IPS DF 4.7 (cell line): ENCODE results near the gene BTBD17.

ENCODE experiments used
- DNase-seq: peaks from one replicate; pipeline ENCODE4 v3.0.0-alpha.2; 2013; ENCODE audit warnings: low spot score; ENCODE audit errors: extremely low read depth

Gene BTBD17

GRCh38 chr17:74339537-74340195 lies 22.0 kb downstream of the BTBD17 start:
- DNase-seq = no peak

- DNase-seq = no peak
These were observed 23.7 kb downstream of the BTBD17 start for GRCh38 chr17:74337834-74338500.

GRCh38 chr17:74336307-74336706 lies 25.4 kb downstream of the BTBD17 start:
- DNase-seq = no peak

GRCh38 chr17:74335529-74336062 lies 26.1 kb downstream of the BTBD17 start:
- DNase-seq = no peak

GRCh38 chr17:74334393-74335039 lies 27.2 kb downstream of the BTBD17 start:
- DNase-seq = no peak

GRCh38 chr17:74332763-74333283 lies 28.8 kb downstream of the BTBD17 start:
- DNase-seq = no peak

- no peak for DNase-seq
These were observed 29.5 kb downstream of the BTBD17 start for GRCh38 chr17:74332017-74332650.

GRCh38 chr17:74330446-74330845 lies 31.2 kb downstream of the BTBD17 start:
- no peak for DNase-seq

- DNase-seq = no peak
These were observed 32.3 kb downstream of the BTBD17 start for GRCh38 chr17:74329378-74329777.

GRCh38 chr17:74328487-74328886 lies 33.2 kb downstream of the BTBD17 start:
- no peak for DNase-seq

- no peak for DNase-seq
These were observed 35.2 kb downstream of the BTBD17 start for GRCh38 chr17:74326506-74326905.

- no peak for DNase-seq
These were observed 35.8 kb downstream of the BTBD17 start, which contains the start of gene KIF19 for GRCh38 chr17:74325743-74326379. Gene KIF19, plus strand, starts transcription at chr17:74326226. Its CDS starts 124 bp downstream, at chr17:74326350.

GRCh38 chr17:74325376-74325742 lies 36.3 kb downstream of the BTBD17 start:
- no peak for DNase-seq

GRCh38 chr17:74324521-74324920 lies 37.1 kb downstream of the BTBD17 start:
- no peak for DNase-seq

GRCh38 chr17:74318391-74318790 lies 43.3 kb downstream of the BTBD17 start:
- DNase-seq = no peak

- DNase-seq = no peak
These were observed 44.6 kb downstream of the BTBD17 start for GRCh38 chr17:74317071-74317470.

GRCh38 chr17:74316220-74316619 lies 45.4 kb downstream of the BTBD17 start:
- no peak for DNase-seq

GRCh38 chr17:74314877-74315276 lies 46.8 kb downstream of the BTBD17 start:
- DNase-seq = no peak

- DNase-seq = no peak
These were observed 51.8 kb downstream of the BTBD17 start for GRCh38 chr17:74309902-74310301.

- DNase-seq = no peak
These were observed 53.5 kb downstream of the BTBD17 start for GRCh38 chr17:74307984-74308773.
